Transverse colon (tissue), 4 donors: ENCODE data around the gene TRUB2.

Experiments
- POLR2A ChIP-seq: fragments of 450-650 bp; IDR thresholded peaks from one replicate; pipeline ENCODE4 v1.6.1; 2016; ENCODE audit warnings: antibody characterized with exemption, mild to moderate bottlenecking, moderate library complexity
- POLR2AphosphoS5 ChIP-seq, 3 donors: sonication (generic); formaldehyde crosslinking; IDR thresholded peaks; one replicate each; pipeline ENCODE4 v1.6.1; 2016; ENCODE audit warnings: antibody characterized with exemption in 3 of 3
- TF ChIP-seq, protein P1 (sequence below), 5 experiments: fragments of 200-600 bp in 3 of 5; fragments of 450-650 bp in 2 of 5; sonication (generic) in 3 of 5; IDR thresholded peaks; 1 replicate in 2 of 5; 2 replicates in 3 of 5; pipeline ENCODE4 v1.5.1; 2016 to 2017; ENCODE audit warnings: antibody characterized with exemption in 5 of 5, inconsistent platforms in 3 of 5, mild to moderate bottlenecking in 2 of 5, moderate library complexity in 1 of 5

GRCh38 chr9:128335161-128335560 is 12.9 kb upstream of the TRUB2 start:
- TF ChIP-seq POLR2AphosphoS5 (IDR thresholded peaks at IDR 0.05) (no peak), POLR2A (no peak)
- TF ChIP-seq, protein P1, sequence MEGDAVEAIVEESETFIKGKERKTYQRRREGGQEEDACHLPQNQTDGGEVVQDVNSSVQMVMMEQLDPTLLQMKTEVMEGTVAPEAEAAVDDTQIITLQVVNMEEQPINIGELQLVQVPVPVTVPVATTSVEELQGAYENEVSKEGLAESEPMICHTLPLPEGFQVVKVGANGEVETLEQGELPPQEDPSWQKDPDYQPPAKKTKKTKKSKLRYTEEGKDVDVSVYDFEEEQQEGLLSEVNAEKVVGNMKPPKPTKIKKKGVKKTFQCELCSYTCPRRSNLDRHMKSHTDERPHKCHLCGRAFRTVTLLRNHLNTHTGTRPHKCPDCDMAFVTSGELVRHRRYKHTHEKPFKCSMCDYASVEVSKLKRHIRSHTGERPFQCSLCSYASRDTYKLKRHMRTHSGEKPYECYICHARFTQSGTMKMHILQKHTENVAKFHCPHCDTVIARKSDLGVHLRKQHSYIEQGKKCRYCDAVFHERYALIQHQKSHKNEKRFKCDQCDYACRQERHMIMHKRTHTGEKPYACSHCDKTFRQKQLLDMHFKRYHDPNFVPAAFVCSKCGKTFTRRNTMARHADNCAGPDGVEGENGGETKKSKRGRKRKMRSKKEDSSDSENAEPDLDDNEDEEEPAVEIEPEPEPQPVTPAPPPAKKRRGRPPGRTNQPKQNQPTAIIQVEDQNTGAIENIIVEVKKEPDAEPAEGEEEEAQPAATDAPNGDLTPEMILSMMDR (IDR thresholded peaks at IDR 0.05) = no peak
